GM23248 (cell line): Measurements from ENCODE around the gene BCL2.

Experiments
- EZH2 ChIP-seq: fragments of 200-600 bp; sonication (generic); IDR thresholded peaks from 2 replicates; pipeline ENCODE4 v1.6.1; 2018; ENCODE audit warnings: antibody characterized with exemption, mild to moderate bottlenecking; ENCODE audit not compliant: insufficient read depth, poor library complexity, severe bottlenecking
- EZH2phosphoT487 ChIP-seq: fragments of 200-600 bp; sonication (generic); IDR thresholded peaks from 2 replicates; pipeline ENCODE4 v1.6.1; 2018; ENCODE audit warnings: antibody characterized with exemption, moderate library complexity, mild to moderate bottlenecking, low read depth; ENCODE audit not compliant: insufficient read depth

- TF ChIP-seq EZH2phosphoT487 (no peak), EZH2 (no peak)
Observed at GRCh38 chr18:63312737-63313395, 6.7 kb downstream of the BCL2 start.
